GM19099 (cell line): Measurements from ENCODE around the gene NAV2.

Source experiments
- POLR2A ChIP-seq: IDR thresholded peaks from 3 replicates; pipeline ENCODE4 v1.6.1; 2011; ENCODE audit warnings: low read depth; ENCODE audit not compliant: insufficient read length; ENCODE audit errors: extremely low read depth

Gene NAV2

GRCh38 chr11:20038412-20038811 lies 325.8 kb downstream of the NAV2 start:
- TF ChIP-seq POLR2A = no peak

GRCh38 chr11:20038972-20039371 lies 326.3 kb downstream of the NAV2 start:
- no peak for TF ChIP-seq POLR2A

- TF ChIP-seq POLR2A = no peak
Measured at GRCh38 chr11:20041499-20041898, 328.9 kb downstream of the NAV2 start.

- no peak for TF ChIP-seq POLR2A
Measured at GRCh38 chr11:20042045-20042639, 329.5 kb downstream of the NAV2 start.

GRCh38 chr11:20042811-20043341 lies 330.2 kb downstream of the NAV2 start:
- no peak for TF ChIP-seq POLR2A

GRCh38 chr11:20043992-20044391 lies 331.4 kb downstream of the NAV2 start:
- TF ChIP-seq POLR2A = no peak

- TF ChIP-seq POLR2A = no peak
Measured at GRCh38 chr11:20045098-20045688, 332.6 kb downstream of the NAV2 start.

- no peak for TF ChIP-seq POLR2A
Measured at GRCh38 chr11:20046416-20046815, 333.8 kb downstream of the NAV2 start.

- no peak for TF ChIP-seq POLR2A
Measured at GRCh38 chr11:20047006-20047768, 334.6 kb downstream of the NAV2 start.

- TF ChIP-seq POLR2A = no peak
Measured at GRCh38 chr11:20047769-20048154, 335.1 kb downstream of the NAV2 start.

GRCh38 chr11:20048246-20048645 lies 335.6 kb downstream of the NAV2 start:
- no peak for TF ChIP-seq POLR2A

- TF ChIP-seq POLR2A = no peak
Measured at GRCh38 chr11:20048707-20049106, 336.1 kb downstream of the NAV2 start.

- TF ChIP-seq POLR2A = no peak
Measured at GRCh38 chr11:20049231-20049630, 336.6 kb downstream of the NAV2 start.

- TF ChIP-seq POLR2A = no peak
Measured at GRCh38 chr11:20050048-20050447, 337.4 kb downstream of the NAV2 start.

GRCh38 chr11:20050551-20051333 lies 338.1 kb downstream of the NAV2 start:
- TF ChIP-seq POLR2A = no peak
